ENCODE results near the gene RFXAP. TPM values are rescaled to one million over a fixed set of nuclear protein-coding genes. Genes with fewer than 3 reads are reported as not detected.
"Not testable (repeated sequence)": the region's sequence is repeated elsewhere in the genome, so short reads cannot be mapped to it uniquely, and the experiment has no call there.

The RFXAP gene, protein sequence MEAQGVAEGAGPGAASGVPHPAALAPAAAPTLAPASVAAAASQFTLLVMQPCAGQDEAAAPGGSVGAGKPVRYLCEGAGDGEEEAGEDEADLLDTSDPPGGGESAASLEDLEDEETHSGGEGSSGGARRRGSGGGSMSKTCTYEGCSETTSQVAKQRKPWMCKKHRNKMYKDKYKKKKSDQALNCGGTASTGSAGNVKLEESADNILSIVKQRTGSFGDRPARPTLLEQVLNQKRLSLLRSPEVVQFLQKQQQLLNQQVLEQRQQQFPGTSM
- total RNA-seq: 18.0 and 20.9 TPM in 2 replicates

DNA sequence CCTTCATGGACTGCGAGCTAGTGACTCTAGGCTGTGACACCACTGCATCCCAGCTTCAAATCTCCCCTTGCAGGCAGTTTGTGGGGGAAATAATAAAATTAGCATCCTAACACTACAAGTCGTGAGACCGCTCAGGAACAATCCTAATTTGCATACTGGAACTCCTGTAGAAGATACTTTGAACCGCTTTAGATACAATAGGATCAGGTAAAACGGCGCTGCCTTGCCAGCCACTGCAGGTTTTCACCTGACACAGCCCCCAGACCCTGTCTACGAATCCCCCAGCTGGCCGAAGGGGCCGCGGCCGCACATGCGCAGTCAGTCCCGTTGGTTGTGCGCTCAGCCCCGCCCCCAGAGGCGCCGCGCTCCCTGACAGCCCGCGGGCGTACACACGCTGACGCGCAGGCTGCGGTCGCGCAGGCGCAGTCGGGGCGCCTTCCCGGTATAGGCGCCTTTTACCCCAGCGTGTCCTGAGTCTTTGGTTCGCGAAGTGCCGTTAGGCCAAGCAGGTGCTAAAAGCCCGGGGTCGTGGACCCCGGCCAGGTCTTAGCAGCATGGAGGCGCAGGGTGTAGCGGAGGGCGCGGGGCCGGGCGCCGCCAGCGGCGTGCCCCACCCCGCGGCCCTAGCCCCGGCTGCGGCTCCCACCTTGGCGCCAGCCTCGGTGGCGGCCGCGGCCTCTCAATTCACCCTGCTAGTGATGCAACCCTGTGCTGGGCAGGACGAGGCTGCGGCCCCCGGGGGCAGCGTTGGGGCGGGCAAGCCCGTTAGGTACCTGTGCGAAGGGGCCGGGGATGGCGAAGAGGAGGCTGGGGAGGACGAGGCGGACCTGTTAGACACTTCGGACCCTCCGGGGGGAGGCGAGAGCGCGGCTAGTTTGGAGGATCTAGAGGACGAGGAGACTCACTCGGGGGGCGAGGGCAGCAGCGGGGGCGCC is at the start of gene RFXAP:
Gene RFXAP, plus strand, starts transcription at position 419 of the 935 bp plus-strand sequence. Its CDS starts 136 bp downstream, at position 555.
- DNase-seq: peak; percentile 98
- H3K9me3 Mint-ChIP-seq: no peaks in the 10 kb centered on the region
- peak within 1 kb of the TSS; percentile 97 for H3K27ac Mint-ChIP-seq
- H3K36me3 Mint-ChIP-seq (ENCODE audit: low read depth): peaks cover 15% of the 10 kb centered on the region
- peak within 1 kb of the TSS; percentile 96 for H3K4me3 Mint-ChIP-seq
- peaks cover 16% of the 10 kb centered on the region for H3K27me3 Mint-ChIP-seq
- H3K4me1 Mint-ChIP-seq: peaks cover 45% of the 10 kb centered on the region
- intact Hi-C loops (cut with micrococcal nuclease): loop anchor here (1.0 to 10.0 kb wide), 6 partner anchors 38 to 1526 kb away; partner anchors contain the start of genes ALG5, SPART, SUPT20H and UFM1

DNA sequence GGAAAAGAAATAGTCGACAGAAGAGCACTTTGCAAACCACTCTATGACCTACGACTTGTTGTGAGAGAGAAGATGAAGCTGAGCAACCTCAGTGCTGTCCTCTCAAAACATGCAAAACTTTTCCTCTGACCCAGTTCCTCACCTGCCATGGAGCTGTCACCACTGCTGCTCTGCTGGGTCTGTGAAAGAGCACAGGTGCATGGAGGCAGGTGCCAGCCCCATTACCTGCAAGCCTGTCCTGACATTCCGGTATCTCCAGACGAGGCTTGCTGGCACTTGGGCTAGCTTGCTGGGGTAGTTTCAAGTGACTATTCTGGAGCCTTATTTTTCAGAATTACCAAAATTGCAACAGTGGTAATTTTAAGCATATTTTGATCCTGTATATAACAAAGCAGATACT is 49.5 kb upstream of the RFXAP start:
- H3K4me3 Mint-ChIP-seq: no peak overlapping the region
- intact Hi-C loops (cut with micrococcal nuclease): no loop called here
- H3K36me3 Mint-ChIP-seq (ENCODE audit: low read depth): no peaks in the 10 kb centered on the region
- DNase-seq: no peak
- H3K27ac Mint-ChIP-seq: no peak overlapping the region
- H3K4me1 Mint-ChIP-seq: no peaks in the 10 kb centered on the region
- peaks cover 6% of the 10 kb centered on the region for H3K27me3 Mint-ChIP-seq
- no peaks in the 10 kb centered on the region for H3K9me3 Mint-ChIP-seq

DNA sequence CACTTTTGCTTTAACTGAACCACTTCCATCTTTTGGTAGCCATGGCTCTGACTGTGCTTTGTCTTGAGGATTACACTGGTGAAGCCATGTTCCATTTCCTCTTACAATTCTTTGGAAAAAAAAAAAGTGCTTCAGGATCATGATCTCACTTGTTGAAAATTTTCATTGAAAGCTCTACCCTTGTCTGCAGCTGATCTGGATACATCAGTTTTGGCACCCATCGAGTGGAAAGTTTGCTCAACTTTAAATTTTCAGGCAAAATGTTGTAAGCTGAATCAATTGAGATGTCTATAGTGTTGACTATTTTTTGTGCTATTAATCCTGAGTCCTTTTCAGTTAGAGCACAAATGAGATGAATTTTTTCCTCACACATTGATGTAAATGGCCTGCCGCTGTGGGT is 48.3 kb upstream of the RFXAP start:
- Mint-ChIP-seq H3K27ac (no peak overlapping the region), H3K27me3 (peaks cover 6% of the 10 kb centered on the region), H3K9me3 (no peaks in the 10 kb centered on the region), H3K36me3 (ENCODE audit: low read depth) (no peaks in the 10 kb centered on the region), H3K4me3 (no peak overlapping the region), H3K4me1 (no peaks in the 10 kb centered on the region)
- DNase-seq: no peak
- intact Hi-C loops (cut with micrococcal nuclease): no loop called here

DNA sequence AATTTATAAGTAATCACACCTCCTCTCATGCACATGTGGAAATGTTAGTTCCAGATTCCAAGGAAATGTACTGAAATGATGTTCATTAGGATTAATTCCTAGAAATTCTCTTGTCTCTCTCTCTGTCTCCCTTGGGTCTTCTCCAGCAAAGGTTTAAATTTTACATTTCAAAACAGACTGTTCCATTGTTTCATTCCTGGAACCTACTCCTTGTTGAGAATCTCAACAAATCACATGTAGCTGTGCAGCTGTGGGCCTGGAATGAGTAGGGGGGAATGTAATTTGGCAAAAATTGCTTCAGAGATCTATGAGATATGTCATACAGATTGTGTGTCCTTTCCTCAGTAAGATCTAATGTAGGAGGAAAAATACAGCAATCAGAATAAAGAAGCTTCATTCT is 46.2 kb upstream of the RFXAP start:
- no peaks in the 10 kb centered on the region for H3K9me3 Mint-ChIP-seq
- DNase-seq: no peak
- H3K27ac Mint-ChIP-seq: no peak overlapping the region
- H3K27me3 Mint-ChIP-seq: peaks cover 6% of the 10 kb centered on the region
- intact Hi-C loops (cut with micrococcal nuclease): no loop called here
- H3K4me3 Mint-ChIP-seq: no peak overlapping the region
- H3K36me3 Mint-ChIP-seq (ENCODE audit: low read depth): no peaks in the 10 kb centered on the region
- H3K4me1 Mint-ChIP-seq: no peaks in the 10 kb centered on the region

DNA sequence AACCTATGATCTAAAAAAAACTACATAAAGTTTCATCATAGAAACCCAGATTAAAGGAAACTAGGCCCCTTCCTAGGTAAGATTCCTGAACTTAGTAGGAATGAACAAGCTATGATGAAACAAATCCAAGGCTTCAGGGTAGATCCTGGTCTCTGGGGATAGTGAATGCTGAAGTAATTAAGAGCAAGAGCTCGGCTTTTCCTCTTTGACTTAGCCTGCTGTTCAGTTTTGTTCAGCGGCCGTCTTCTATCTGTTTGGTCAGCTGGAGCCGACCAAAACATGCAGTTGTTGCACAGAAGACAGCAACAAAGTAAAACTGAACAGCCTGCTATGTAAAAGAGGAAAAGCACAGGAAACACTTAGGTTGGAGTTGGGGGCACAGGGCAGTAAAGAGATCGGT is 44.1 kb upstream of the RFXAP start:
- Mint-ChIP-seq H3K4me3 (no peak overlapping the region), H3K27me3 (peaks cover 6% of the 10 kb centered on the region), H3K9me3 (no peaks in the 10 kb centered on the region), H3K4me1 (no peaks in the 10 kb centered on the region), H3K36me3 (ENCODE audit: low read depth) (no peaks in the 10 kb centered on the region), H3K27ac (no peak overlapping the region)
- DNase-seq: no peak
- intact Hi-C loops (cut with micrococcal nuclease): no loop called here

DNA sequence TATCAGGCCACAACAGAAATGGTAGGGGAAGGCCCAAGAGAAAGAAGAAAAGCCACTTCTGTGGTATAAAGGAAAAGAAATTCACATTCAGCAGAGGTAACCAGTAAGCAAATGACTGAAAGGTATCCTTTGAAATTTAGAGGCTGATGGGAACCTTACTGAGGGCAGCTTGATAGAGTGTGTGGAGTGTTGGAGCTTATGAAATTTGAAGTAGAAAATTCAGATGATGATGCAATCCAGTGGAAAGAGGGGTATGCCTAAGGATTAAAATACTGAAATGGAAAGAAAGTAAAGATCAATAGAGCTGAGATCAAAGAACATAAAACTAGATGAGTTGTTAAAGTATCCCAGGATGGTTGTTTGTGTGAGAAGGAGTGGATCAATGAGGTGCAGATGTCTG is 42.8 kb upstream of the RFXAP start:
- H3K27me3 Mint-ChIP-seq: peaks cover 6% of the 10 kb centered on the region
- H3K9me3 Mint-ChIP-seq: no peaks in the 10 kb centered on the region
- no peaks in the 10 kb centered on the region for H3K36me3 Mint-ChIP-seq (ENCODE audit: low read depth)
- intact Hi-C loops (cut with micrococcal nuclease): no loop called here
- no peak overlapping the region for H3K27ac Mint-ChIP-seq
- no peak overlapping the region for H3K4me3 Mint-ChIP-seq
- DNase-seq: no peak
- H3K4me1 Mint-ChIP-seq: no peaks in the 10 kb centered on the region

DNA sequence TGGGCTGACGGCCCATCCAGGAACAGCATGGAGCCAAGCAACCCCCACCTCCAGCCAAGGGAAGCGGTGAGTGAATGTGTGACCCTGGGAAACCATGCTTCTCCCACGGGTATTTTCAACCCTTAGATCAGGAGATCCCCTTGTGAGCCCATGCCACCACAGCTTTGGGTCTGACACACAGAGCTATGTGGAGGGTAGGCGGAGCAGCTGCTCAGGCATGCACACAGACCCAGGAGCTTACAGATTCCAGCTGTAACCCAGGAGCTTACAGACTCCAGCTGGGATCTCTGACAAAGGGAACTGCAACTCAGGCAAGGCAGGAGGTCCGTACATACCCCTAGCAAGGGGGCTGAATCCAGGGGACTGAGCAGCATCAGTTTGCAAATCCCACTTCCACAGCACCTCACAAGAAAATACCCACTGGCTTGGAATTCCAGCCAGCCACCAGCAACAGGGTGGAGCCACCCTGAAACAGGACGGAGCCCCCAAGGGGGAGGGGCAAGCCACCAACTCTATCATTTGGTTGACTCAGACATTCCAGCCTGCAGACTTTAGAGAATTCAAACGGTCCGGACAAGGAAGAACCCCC is 40.8 kb upstream of the RFXAP start:
- intact Hi-C loops (cut with micrococcal nuclease): no loop called here
- H3K9me3 Mint-ChIP-seq: no peaks in the 10 kb centered on the region
- no peak for DNase-seq

DNA sequence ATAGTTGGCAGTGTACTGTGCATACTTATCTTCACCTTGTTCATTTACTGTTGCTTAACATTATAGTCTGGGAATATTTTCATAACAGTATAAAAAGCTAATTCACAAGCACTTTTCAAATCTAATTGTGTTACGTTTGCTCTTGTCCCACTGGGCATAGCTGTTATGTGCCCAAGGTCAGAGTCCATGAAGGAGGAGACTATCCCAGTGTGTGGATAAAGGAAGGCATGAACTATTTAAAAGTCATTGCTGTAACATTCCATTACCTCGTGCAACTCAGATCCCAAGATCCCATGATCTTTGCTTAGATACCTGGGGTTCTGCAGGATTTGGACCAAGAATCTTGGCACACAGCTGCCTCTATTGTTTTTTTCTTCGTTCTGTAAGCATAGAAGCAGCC is 35.1 kb upstream of the RFXAP start:
- intact Hi-C loops (cut with micrococcal nuclease): no loop called here
- H3K36me3 Mint-ChIP-seq (ENCODE audit: low read depth): no peaks in the 10 kb centered on the region

More for the DNA sequence above, 40.8 kb upstream of the RFXAP start:
- Mint-ChIP-seq H3K27ac (no peak overlapping the region), H3K4me1 (no peaks in the 10 kb centered on the region), H3K36me3 (ENCODE audit: low read depth) (no peaks in the 10 kb centered on the region), H3K4me3 (no peak overlapping the region), H3K27me3 (peaks cover 7% of the 10 kb centered on the region)

DNA sequence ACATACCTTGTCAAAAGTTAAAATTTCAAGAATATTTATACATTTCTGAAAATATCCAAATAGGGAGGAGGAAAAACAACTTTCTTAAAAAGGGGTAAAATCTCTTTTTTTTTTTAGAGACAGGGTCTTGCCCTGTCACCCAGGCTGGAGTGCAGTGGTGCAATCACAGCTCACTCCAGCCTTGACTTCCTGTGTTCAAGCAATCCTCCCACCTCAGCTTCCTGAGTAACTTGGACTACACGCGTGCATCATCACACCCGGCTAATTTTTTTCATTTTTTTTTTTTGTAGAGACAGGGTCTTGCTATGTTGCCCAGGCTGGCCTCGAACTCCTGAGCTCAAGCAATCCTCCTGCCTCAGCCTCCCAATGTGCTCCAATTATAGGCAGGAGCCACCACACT is 32.8 kb upstream of the RFXAP start:
- H3K4me1 Mint-ChIP-seq; DNase-seq; H3K9me3 Mint-ChIP-seq; H3K27ac Mint-ChIP-seq; H3K36me3 Mint-ChIP-seq (ENCODE audit: low read depth); H3K4me3 Mint-ChIP-seq; intact Hi-C loops (cut with micrococcal nuclease): not testable (repeated sequence)
- H3K27me3 Mint-ChIP-seq: peaks cover 14% of the 10 kb centered on the region

More for the DNA sequence above, 35.1 kb upstream of the RFXAP start:
- Mint-ChIP-seq H3K27ac (no peak overlapping the region), H3K9me3 (no peaks in the 10 kb centered on the region), H3K4me1 (peaks cover 2% of the 10 kb centered on the region), H3K27me3 (peaks cover 12% of the 10 kb centered on the region), H3K4me3 (no peak overlapping the region)
- DNase-seq: no peak

DNA sequence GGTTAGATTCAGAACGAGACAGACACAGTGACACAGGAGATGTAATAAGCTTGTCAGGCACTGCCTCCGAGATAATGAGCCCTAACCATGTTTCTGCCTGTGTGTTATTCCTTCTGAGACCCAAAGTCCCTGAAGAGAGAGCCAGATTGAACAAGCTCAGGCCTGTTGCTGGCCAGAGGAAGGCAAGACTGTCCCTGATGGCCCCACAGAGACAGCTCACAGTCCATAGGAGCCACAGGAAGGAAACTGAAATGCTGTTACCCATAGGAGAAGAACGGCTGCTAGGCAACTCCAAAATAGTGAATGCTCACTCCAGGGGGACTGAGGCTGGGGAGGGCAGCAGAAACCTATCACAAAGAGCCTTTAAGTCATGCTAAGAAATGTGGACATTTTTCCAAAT is 31.8 kb upstream of the RFXAP start:
- intact Hi-C loops (cut with micrococcal nuclease): no loop called here
- Mint-ChIP-seq H3K27me3 (peaks cover 14% of the 10 kb centered on the region), H3K4me3 (no peak overlapping the region), H3K4me1 (peaks cover 2% of the 10 kb centered on the region), H3K27ac (no peak overlapping the region), H3K36me3 (ENCODE audit: low read depth) (no peaks in the 10 kb centered on the region), H3K9me3 (no peaks in the 10 kb centered on the region)
- no peak for DNase-seq

DNA sequence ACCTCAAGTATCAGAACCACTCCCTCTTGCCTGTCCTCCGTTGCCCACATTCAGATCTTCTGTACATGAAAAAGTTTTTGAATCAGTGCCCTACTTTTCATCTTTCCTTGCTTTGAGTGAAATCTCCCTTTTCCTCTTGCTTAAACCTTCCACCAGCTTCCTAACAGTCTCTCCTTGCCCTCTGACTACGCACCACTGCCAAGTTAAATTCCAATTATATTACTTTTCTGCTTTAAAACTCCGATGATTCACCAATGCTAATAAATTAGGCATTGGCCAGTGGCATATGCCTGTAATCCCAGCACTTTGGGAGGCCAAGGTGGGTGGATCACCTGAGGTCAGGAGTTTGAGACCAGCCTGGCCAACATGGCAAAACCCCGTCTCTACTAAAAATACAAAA is 30.7 kb upstream of the RFXAP start:
- intact Hi-C loops (cut with micrococcal nuclease): no loop called here
- H3K36me3 Mint-ChIP-seq (ENCODE audit: low read depth): no peaks in the 10 kb centered on the region
- no peak overlapping the region for H3K4me3 Mint-ChIP-seq
- peaks cover 8% of the 10 kb centered on the region for H3K27me3 Mint-ChIP-seq
- no peak for DNase-seq
- peaks cover 2% of the 10 kb centered on the region for H3K4me1 Mint-ChIP-seq
- no peak overlapping the region for H3K27ac Mint-ChIP-seq
- no peaks in the 10 kb centered on the region for H3K9me3 Mint-ChIP-seq

DNA sequence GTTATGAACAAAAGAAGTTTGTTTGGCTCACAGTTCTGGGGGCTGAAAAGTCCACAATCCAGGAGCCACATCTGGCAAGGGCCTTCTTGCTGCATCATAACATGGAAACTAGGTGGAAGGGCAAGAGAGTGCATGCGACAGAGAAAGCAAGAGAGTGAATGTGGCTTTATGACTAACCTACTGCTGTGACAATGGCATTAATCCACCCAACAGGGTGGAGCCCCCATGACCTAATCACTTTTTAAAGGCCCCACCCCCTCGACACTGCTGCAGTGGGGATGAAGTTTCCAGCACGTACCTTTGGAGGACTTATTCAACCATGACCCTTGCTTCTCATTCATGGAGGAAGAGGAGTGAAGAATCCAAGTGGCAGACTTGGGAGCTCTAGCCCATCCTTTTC is 30.0 kb upstream of the RFXAP start:
- Mint-ChIP-seq H3K4me1 (peaks cover 2% of the 10 kb centered on the region), H3K27ac (no peak overlapping the region), H3K27me3 (peaks cover 6% of the 10 kb centered on the region), H3K9me3 (no peaks in the 10 kb centered on the region), H3K4me3 (no peak overlapping the region), H3K36me3 (ENCODE audit: low read depth) (no peaks in the 10 kb centered on the region)
- DNase-seq: no peak
- intact Hi-C loops (cut with micrococcal nuclease): no loop called here

DNA sequence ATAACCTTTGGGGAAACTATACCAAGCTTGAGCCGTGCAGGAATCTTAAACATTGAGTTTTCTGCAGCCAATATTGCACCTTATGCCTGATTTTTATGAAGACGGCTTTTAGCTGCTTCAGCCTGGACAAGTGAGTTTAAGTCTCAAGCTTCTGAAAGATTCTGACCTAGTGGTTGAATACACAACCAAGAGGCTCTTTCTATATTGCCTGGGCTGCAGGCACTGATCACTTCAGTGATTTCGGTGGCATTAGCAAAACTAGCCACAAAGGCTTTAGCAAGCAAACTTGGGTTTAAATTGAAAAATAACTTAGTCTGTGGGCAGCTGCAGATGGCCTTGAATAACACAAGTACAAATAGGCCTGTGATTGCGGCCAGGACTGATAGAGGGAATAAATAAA is 29.3 kb upstream of the RFXAP start:
- DNase-seq: no peak

DNA sequence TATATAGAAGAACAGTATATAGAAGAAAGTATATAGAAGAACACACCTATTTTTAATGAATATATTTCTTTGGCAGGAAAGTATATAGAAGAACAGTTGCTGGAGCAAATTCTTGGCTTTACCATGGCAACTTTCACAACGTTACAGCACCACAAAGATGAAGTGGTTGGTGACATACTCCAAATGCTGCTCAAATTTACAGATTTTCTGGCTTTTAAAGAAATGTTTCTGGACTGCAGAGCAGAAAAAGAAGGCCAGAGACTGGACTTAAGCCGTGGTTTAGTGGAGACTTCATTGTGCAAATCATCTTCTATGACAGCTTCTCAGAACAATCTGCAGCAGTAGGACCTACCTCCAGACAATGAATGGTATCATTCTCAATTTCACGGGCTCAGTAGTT is 24.3 kb upstream of the RFXAP start:
- Mint-ChIP-seq H3K4me1 (no peaks in the 10 kb centered on the region), H3K27me3 (peaks cover 3% of the 10 kb centered on the region), H3K36me3 (ENCODE audit: low read depth) (no peaks in the 10 kb centered on the region), H3K4me3 (no peak overlapping the region), H3K27ac (no peak overlapping the region), H3K9me3 (no peaks in the 10 kb centered on the region)
- intact Hi-C loops (cut with micrococcal nuclease): no loop called here
- no peak for DNase-seq

More for the DNA sequence above, 29.3 kb upstream of the RFXAP start:
- intact Hi-C loops (cut with micrococcal nuclease): no loop called here
- Mint-ChIP-seq H3K9me3 (no peaks in the 10 kb centered on the region), H3K4me3 (no peak overlapping the region), H3K27me3 (peaks cover 6% of the 10 kb centered on the region), H3K4me1 (peaks cover 2% of the 10 kb centered on the region), H3K27ac (no peak overlapping the region), H3K36me3 (ENCODE audit: low read depth) (no peaks in the 10 kb centered on the region)

Data from activated CD4-positive, alpha-beta T cell treated with anti-CD3 and anti-CD28 coated beads, Interleukin-2, amount 10 ng/mL, durations not matched to agents 24 days and 14 days (primary cell).